Endothelial cell of umbilical vein (primary cell): Measurements from ENCODE around the gene SOAT1. TPM values are rescaled to one million over a fixed set of nuclear protein-coding genes. Genes with fewer than 3 reads are reported as not detected.
"Not testable (repeated sequence)": the region's sequence is repeated elsewhere in the genome, so short reads cannot be mapped to it uniquely, and the experiment has no call there.

ENCODE experiments used
- BruUV-seq: library from RNA; stranded (reverse); fragments of 400-500 nt; replicated peaks from 2 replicates; lab custom pipeline; 2021; lab: Mats Ljungman, UMichigan
- CTCF ChIA-PET: fragments of 300-600, 350-600 bp; sonication (Branson Sonifier 250); formaldehyde crosslinking; loops from one replicate; lab custom pipeline; 2021; ENCODE audit warnings: antibody characterized with exemption, inconsistent platforms; lab: Charles Lee
- POLR2A ChIA-PET: fragments of 300-600, 350-600 bp; sonication (Branson Sonifier 250); formaldehyde crosslinking; loops from one replicate; lab custom pipeline; 2021; ENCODE audit warnings: antibody characterized with exemption, inconsistent platforms; lab: Charles Lee
- DNase-seq: peaks from one replicate; pipeline ENCODE4 v3.0.0-alpha.2; 2011; ENCODE audit warnings: low read depth, low spot score
- FAIRE-seq: peaks from 2 replicates; lab custom pipeline; 2011; peaks lifted over from hg19 to GRCh38; lab: Jason Lieb, UNC
- H2AFZ ChIP-seq: 2 replicates; pipeline ENCODE4 v1.6.0; 2012; ENCODE audit warnings: low read depth, low read length, control low read depth, inconsistent platforms
- H3K27ac ChIP-seq: 2 replicates; pipeline ENCODE4 v1.5.1; 2011; ENCODE audit warnings: low read depth, mild to moderate bottlenecking, control low read depth, low read length, moderate library complexity; ENCODE audit not compliant: insufficient read depth
- H3K27me3 ChIP-seq, 2 experiments: 2 replicates each; pipeline versions ENCODE4 v1.6.0 to v1.6.1; 2011; ENCODE audit warnings: low read length in 2 of 2, mixed read lengths in 1 of 2; ENCODE audit not compliant: control insufficient read depth in 2 of 2, insufficient read depth in 2 of 2
- H3K36me3 ChIP-seq, 2 experiments: 2 replicates in 1 of 2; 3 replicates in 1 of 2; pipeline ENCODE4 v1.5.1; 2011; ENCODE audit warnings: low read length in 2 of 2, mild to moderate bottlenecking in 1 of 2, moderate library complexity in 1 of 2; ENCODE audit not compliant: control insufficient read depth in 2 of 2, insufficient read depth in 2 of 2; ENCODE audit errors: extremely low read depth in 1 of 2
- H3K4me1 ChIP-seq: 3 replicates; pipeline ENCODE4 v1.5.1; 2011; ENCODE audit warnings: mild to moderate bottlenecking, low read length; ENCODE audit not compliant: control insufficient read depth, insufficient read depth; ENCODE audit errors: extremely low read depth
- H3K4me2 ChIP-seq: 2 replicates; pipeline ENCODE4 v1.6.1; 2011; ENCODE audit warnings: low read length, control low read depth, mixed read lengths; ENCODE audit not compliant: insufficient read depth
- H3K4me3 ChIP-seq, 3 experiments: fragments of 200-600 bp in 1 of 3; sonication (generic), shearing (Covaris generic) in 1 of 3; replicated peaks in 1 of 3; 2 replicates each; pipeline ENCODE4 v1.5.1; 2011 to 2016; ENCODE audit warnings: control low read depth in 3 of 3, low read length in 3 of 3, mild to moderate bottlenecking in 2 of 3, inconsistent platforms in 1 of 3, low read depth in 1 of 3, moderate library complexity in 1 of 3; ENCODE audit not compliant: insufficient read depth in 1 of 3
- H3K79me2 ChIP-seq: 2 replicates; pipeline ENCODE4 v1.6.0; 2012; ENCODE audit warnings: low read length, inconsistent platforms; ENCODE audit not compliant: control insufficient read depth, insufficient read depth
- H3K9ac ChIP-seq: replicated peaks from 2 replicates; pipeline ENCODE3; 2011; ENCODE audit warnings: low read length, control low read depth; ENCODE audit not compliant: insufficient read depth; ENCODE audit errors: extremely low read depth
- H3K9me1 ChIP-seq: replicated peaks from 3 replicates; pipeline ENCODE4 v1.6.0; 2011; ENCODE audit warnings: mild to moderate bottlenecking, low read length; ENCODE audit not compliant: control insufficient read depth, insufficient read depth; ENCODE audit errors: extremely low read depth
- H3K9me3 ChIP-seq: replicated peaks from 2 replicates; pipeline ENCODE4 v1.5.1; 2012; ENCODE audit warnings: low read length, inconsistent platforms; ENCODE audit not compliant: control insufficient read depth, insufficient read depth
- H4K20me1 ChIP-seq: replicated peaks from 2 replicates; pipeline ENCODE3; 2011; ENCODE audit warnings: mild to moderate bottlenecking, low read length; ENCODE audit not compliant: control insufficient read depth, insufficient read depth; ENCODE audit errors: extremely low read depth
- CTCF ChIP-seq, 2 donors: IDR thresholded peaks; 1 replicate in 1 of 2; 2 replicates in 1 of 2; pipeline ENCODE4 v1.5.1; 2011; ENCODE audit warnings: low read length in 2 of 2, mild to moderate bottlenecking in 2 of 2, moderate library complexity in 2 of 2, control low read depth in 1 of 2, inconsistent platforms in 1 of 2, low read depth in 1 of 2; ENCODE audit not compliant: insufficient read depth in 1 of 2; ENCODE audit errors: extremely low read depth in 1 of 2
- EZH2 ChIP-seq: IDR thresholded peaks from 2 replicates; pipeline ENCODE4 v1.6.1; 2012; ENCODE audit warnings: borderline replicate concordance, low read depth, mild to moderate bottlenecking, moderate library complexity, low read length, inconsistent platforms; ENCODE audit not compliant: severe bottlenecking
- FOS ChIP-seq: IDR thresholded peaks from 2 replicates; pipeline ENCODE4 v1.6.1; 2011; ENCODE audit warnings: mild to moderate bottlenecking, low read length, moderate library complexity, borderline replicate concordance; ENCODE audit not compliant: insufficient read depth
- GATA2 ChIP-seq: IDR thresholded peaks from 2 replicates; pipeline ENCODE4 v1.7.0; 2011; ENCODE audit warnings: low read depth, mild to moderate bottlenecking, moderate library complexity, mixed read lengths, low read length; ENCODE audit not compliant: insufficient read length, insufficient read depth
- JUN ChIP-seq: IDR thresholded peaks from 2 replicates; pipeline ENCODE4 v1.6.1; 2011; ENCODE audit warnings: borderline replicate concordance, low read depth; ENCODE audit not compliant: insufficient read length, insufficient read depth
- MAX ChIP-seq: IDR thresholded peaks from 2 replicates; pipeline ENCODE4 v1.6.1; 2011; ENCODE audit not compliant: insufficient read depth, insufficient read length
- MYC ChIP-seq: IDR thresholded peaks from one replicate; pipeline ENCODE4 v1.6.1; 2011; ENCODE audit warnings: mild to moderate bottlenecking, low read depth, low read length
- POLR2A ChIP-seq: IDR thresholded peaks from 2 replicates; pipeline ENCODE4 v1.6.1; 2012; ENCODE audit warnings: low read depth, mild to moderate bottlenecking, control low read depth, low read length
- POLR2AphosphoS5 ChIP-seq: IDR thresholded peaks from 2 replicates; pipeline ENCODE4 v1.6.1; 2012; ENCODE audit warnings: low read depth, mild to moderate bottlenecking, control low read depth, low read length, moderate library complexity; ENCODE audit not compliant: insufficient read depth
- dilution Hi-C: fragments of 300-500 bp; cut with MboI; formaldehyde crosslinking; loops from one replicate; pipeline ENCODE4 v1.15.0; 2019; ENCODE audit warnings: low sequenced_read_pairs; ENCODE audit not compliant: extremely low pct_ligation_motif_present
- intact Hi-C: fragments of 100-400 bp; cut with micrococcal nuclease; formaldehyde crosslinking; loops from one replicate; pipeline ENCODE4 v1.10.0; 2022
- polyA plus RNA-seq, 4 experiments: library from polyadenylated mRNA; depleted of rRNA in 3 of 4; stranded (reverse) in 3 of 4; unstranded in 1 of 4; fragments of >200 nt; gene quantifications; 2 replicates each; pipeline versions ENCODE4 v1.2.1 to v1.2.3, GENCODE V29; 2011 to 2012; ENCODE audit warnings: missing spikeins in 1 of 4
- total RNA-seq: library from RNA; stranded (reverse); gene quantifications from 2 replicates; pipeline ENCODE4 v1.2.3, GENCODE V29; 2021

The SOAT1 gene
- total and polyA plus RNA-seq, 2 donors (not counting 3 experiments of a cell fraction or from before 2014, with no cell fraction given): 14.0 to 38.2 TPM

GRCh38 chr1:179269071-179269470 is 24.5 kb upstream of the SOAT1 start:
- no TSS peak for BruUV-seq
- H2AFZ ChIP-seq: no peak overlapping the region
- no peaks in the 10 kb centered on the region for H3K9me3 ChIP-seq
- H3K27ac ChIP-seq: no peak overlapping the region
- H3K27me3 ChIP-seq: no peaks in the 10 kb centered on the region
- POLR2A ChIA-PET: no interaction called here
- no peaks in the 10 kb centered on the region for H3K4me1 ChIP-seq
- no peak overlapping the region for H3K9ac ChIP-seq
- no peaks in the 10 kb centered on the region for H3K9me1 ChIP-seq
- DNase-seq (no peak), FAIRE-seq (no peak)
- H3K4me2 ChIP-seq: no peak overlapping the region
- H3K79me2 ChIP-seq: no peaks in the 10 kb centered on the region
- CTCF ChIA-PET: interaction anchor here (1.3 kb wide), 1 partner anchor 18 kb away, joined by 3 read pairs; no protein-coding TSS in a partner anchor
- TF ChIP-seq MAX (no peak), EZH2 (no peak), POLR2AphosphoS5 (no peak), GATA2 (no peak), POLR2A (no peak), MYC (no peak), CTCF (IDR thresholded peaks at IDR 0.05; ENCODE audit: extremely low read depth in 1 of 2, insufficient read depth in 1 of 2, low read depth in 1 of 2, low read length in 2 of 2) (no peak), JUN (no peak), FOS (no peak)
- intact Hi-C loops (no loop called here), dilution Hi-C loops (no loop called here)
- H3K4me3 ChIP-seq: no peak overlapping the region
- no peaks in the 10 kb centered on the region for H3K36me3 ChIP-seq
- H4K20me1 ChIP-seq: no peaks in the 10 kb centered on the region

GRCh38 chr1:179274424-179274823 is 19.2 kb upstream of the SOAT1 start:
- H3K4me3 ChIP-seq, H4K20me1 ChIP-seq, H3K4me1 ChIP-seq, POLR2A ChIA-PET, BruUV-seq, CTCF ChIA-PET, DNase-seq, dilution Hi-C loops, H3K36me3 ChIP-seq, H3K27ac ChIP-seq, H3K79me2 ChIP-seq, H3K9me3 ChIP-seq, H2AFZ ChIP-seq, intact Hi-C loops, H3K9me1 ChIP-seq, FAIRE-seq, H3K4me2 ChIP-seq, H3K9ac ChIP-seq, H3K27me3 ChIP-seq: not testable (repeated sequence)
